Peyer's patch (tissue), 4 donors: ENCODE data around the gene RLF. TPM values are rescaled to one million over a fixed set of nuclear protein-coding genes. Genes with fewer than 3 reads are reported as not detected.

Experiments used
- DNase-seq, 3 donors: peaks; one replicate each; pipeline ENCODE4 v3.0.0-alpha.2; 2017 to 2019
- H3K27ac ChIP-seq, 4 donors: fragments of 200-600 bp; sonication (generic); one replicate each; pipeline ENCODE4 v1.5.1; 2016 to 2019
- H3K27me3 ChIP-seq, 2 donors: fragments of 200-600 bp; sonication (generic); one replicate each; pipeline ENCODE4 v1.5.1; 2019
- H3K36me3 ChIP-seq, 3 donors: fragments of 200-600 bp; sonication (generic); one replicate each; pipeline ENCODE4 v1.5.1; 2016 to 2019
- H3K4me1 ChIP-seq, 4 donors: fragments of 200-600 bp; sonication (generic); one replicate each; pipeline ENCODE4 v1.5.1; 2016 to 2019
- H3K4me3 ChIP-seq, 4 donors: fragments of 200-600 bp; sonication (generic); 1 replicate in 3 of 4; 2 replicates in 1 of 4; pipeline ENCODE4 v1.5.1; 2016 to 2019; ENCODE audit warnings: mild to moderate bottlenecking in 1 of 4
- H3K9me3 ChIP-seq, 4 donors: fragments of 200-600 bp; sonication (generic); one replicate each; pipeline ENCODE4 v1.5.1; 2016 to 2019; ENCODE audit warnings: mild to moderate bottlenecking in 1 of 4
- POLR2A ChIP-seq, 2 donors: fragments of 450-650 bp; IDR thresholded peaks; one replicate each; pipeline ENCODE4 v1.5.1; 2017; ENCODE audit warnings: antibody characterized with exemption in 2 of 2, mild to moderate bottlenecking in 2 of 2, moderate library complexity in 2 of 2
- total RNA-seq, 4 donors: library from RNA; depleted of rRNA; stranded (reverse); fragments of >200 nt; gene quantifications; one replicate each; pipeline ENCODE4 v1.1.0, GENCODE V29; 2016
- TF ChIP-seq, protein P1 (sequence below), 6 experiments: fragments of 450-650 bp in 4 of 6; fragments of 200-600 bp in 2 of 6; sonication (generic) in 1 of 6; IDR thresholded peaks; one replicate each; pipeline ENCODE4 v1.5.1; 2017 to 2019; ENCODE audit warnings: antibody characterized with exemption in 6 of 6, mild to moderate bottlenecking in 3 of 6, moderate library complexity in 1 of 6

RLF gene
- total RNA-seq, 4 donors from 2014 or later, result 10.5 to 15.8 (median 13.4) TPM

DNA sequence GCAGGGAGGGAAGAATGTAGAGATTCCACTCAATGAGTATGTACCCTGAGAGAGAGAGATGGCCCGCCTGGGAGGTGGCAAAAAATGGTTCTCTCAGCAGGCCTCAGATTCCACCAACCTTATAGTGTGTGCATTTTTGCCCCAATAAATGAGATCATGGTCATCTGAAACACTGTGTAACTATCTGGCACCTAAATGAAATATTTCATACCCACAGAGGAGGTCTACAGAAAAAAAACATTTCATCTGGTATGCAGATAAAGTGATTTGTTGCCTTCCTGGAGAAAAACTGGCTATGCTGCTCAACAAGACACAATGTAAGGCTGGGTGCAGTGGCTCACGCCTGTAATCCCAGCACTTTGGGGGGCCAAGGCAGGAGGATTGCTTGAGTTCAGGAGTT is 91.4 kb downstream of the RLF start:
- DNase-seq, result no peak
- no peaks in the 10 kb centered on the region for H3K9me3 ChIP-seq
- TF ChIP-seq, protein P1, sequence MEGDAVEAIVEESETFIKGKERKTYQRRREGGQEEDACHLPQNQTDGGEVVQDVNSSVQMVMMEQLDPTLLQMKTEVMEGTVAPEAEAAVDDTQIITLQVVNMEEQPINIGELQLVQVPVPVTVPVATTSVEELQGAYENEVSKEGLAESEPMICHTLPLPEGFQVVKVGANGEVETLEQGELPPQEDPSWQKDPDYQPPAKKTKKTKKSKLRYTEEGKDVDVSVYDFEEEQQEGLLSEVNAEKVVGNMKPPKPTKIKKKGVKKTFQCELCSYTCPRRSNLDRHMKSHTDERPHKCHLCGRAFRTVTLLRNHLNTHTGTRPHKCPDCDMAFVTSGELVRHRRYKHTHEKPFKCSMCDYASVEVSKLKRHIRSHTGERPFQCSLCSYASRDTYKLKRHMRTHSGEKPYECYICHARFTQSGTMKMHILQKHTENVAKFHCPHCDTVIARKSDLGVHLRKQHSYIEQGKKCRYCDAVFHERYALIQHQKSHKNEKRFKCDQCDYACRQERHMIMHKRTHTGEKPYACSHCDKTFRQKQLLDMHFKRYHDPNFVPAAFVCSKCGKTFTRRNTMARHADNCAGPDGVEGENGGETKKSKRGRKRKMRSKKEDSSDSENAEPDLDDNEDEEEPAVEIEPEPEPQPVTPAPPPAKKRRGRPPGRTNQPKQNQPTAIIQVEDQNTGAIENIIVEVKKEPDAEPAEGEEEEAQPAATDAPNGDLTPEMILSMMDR (IDR thresholded peaks at IDR 0.05), result no peak
- TF ChIP-seq POLR2A (IDR thresholded peaks at IDR 0.05), result no peak

GRCh38 chr1:40255231-40255630 is 94.0 kb downstream of the RLF start:
- TF ChIP-seq, protein P1 (IDR thresholded peaks at IDR 0.05), result no peak
- no peak for TF ChIP-seq POLR2A (IDR thresholded peaks at IDR 0.05)
- Histone ChIP-seq H3K27me3 (no peaks in the 10 kb centered on the region), H3K36me3 (no peaks in the 10 kb centered on the region), H3K9me3 (no peaks in the 10 kb centered on the region), H3K27ac (no peak overlapping the region), H3K4me1 (peaks cover 0 to 18% (median 2%) of the 10 kb centered on the region in 4 donors), H3K4me3 (no peak overlapping the region)
- DNase-seq, result no peak

More for the DNA sequence above, 91.4 kb downstream of the RLF start:
- Histone ChIP-seq H3K27me3 (no peaks in the 10 kb centered on the region), H3K27ac (no peak overlapping the region), H3K4me3 (no peak overlapping the region), H3K36me3 (no peaks in the 10 kb centered on the region), H3K4me1 (peaks cover 0 to 7% (median 0%) of the 10 kb centered on the region in 4 donors)

GRCh38 chr1:40256401-40257084 is 95.4 kb downstream of the RLF start:
- DNase-seq, result no peak
- Histone ChIP-seq H3K27ac (peak overlapping the region in 2 of 4 donors; percentile 94 to 96), H3K36me3 (peaks cover 0 to 10% (median 0%) of the 10 kb centered on the region in 3 donors), H3K4me1 (peaks cover 0 to 18% (median 2%) of the 10 kb centered on the region in 4 donors), H3K4me3 (peak overlapping the region in 3 of 4 donors; percentile 64 to 78 (median 67)), H3K27me3 (no peaks in the 10 kb centered on the region), H3K9me3 (no peaks in the 10 kb centered on the region)
- no peak for TF ChIP-seq POLR2A (IDR thresholded peaks at IDR 0.05)
- TF ChIP-seq, protein P1 (IDR thresholded peaks at IDR 0.05), result no peak

DNA sequence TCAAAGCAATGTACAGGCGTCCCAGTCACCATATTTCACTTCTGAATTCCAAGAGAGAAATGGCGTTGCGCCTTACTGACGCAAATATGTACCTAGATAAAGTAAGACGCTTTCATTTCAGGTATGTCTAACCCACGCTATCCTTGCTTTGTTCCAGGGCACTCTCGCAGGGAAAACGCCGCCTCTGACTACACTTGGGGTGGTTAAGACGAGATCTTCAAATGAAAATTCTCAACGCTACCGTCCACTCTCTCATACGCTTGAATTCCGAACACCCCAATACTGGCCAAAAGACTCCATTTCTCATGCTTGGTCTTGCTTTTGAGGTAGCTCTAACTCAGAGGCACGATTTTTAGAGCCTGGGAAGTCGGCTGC is 96.1 kb downstream of the RLF start:
- H3K27me3 ChIP-seq, result no peaks in the 10 kb centered on the region

DNA sequence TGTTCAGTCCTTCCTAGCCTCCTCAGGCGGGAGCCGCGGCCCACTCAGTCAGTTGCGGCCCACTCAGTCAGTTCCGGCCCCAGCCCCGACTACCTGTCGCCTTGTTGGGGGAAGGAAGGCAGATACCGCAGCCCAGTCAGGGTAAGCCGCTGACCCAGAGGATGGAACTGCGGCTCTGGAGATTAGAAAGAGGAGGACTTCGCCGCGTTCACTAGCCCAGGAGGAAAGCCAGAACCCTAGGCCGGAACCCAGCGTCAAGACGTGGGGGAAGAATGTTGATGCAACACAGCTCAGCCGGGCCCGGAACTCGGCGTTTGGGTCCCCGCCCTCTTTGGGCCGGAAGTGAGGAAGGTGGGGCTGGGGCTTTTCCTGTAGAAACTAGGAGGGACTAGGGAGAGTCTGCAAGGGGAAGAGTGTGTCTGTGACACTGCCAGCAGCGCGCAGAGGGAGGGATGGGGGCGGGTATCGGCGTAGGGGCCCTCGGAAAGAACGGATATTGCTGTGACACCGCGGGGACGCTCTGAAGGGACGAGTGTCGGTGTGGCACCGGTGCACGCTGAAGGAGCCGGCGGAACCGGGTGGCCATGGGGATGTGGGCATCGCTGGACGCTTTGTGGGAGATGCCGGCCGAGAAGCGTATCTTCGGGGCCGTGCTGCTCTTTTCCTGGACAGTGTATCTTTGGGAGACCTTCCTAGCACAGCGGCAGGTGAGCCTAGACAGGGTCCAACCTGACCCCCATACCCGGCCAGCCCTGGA is 96.7 kb downstream of the RLF start, which contains the start of gene ZMPSTE24:
TSS of gene ZMPSTE24 (plus strand) at position 549 of the 757 bp plus-strand sequence. CDS start at position 585, 36 bp downstream.
- H3K4me1 ChIP-seq, result peaks cover 0 to 18% (median 2%) of the 10 kb centered on the region in 4 donors
- H3K36me3 ChIP-seq, result peaks cover 0 to 23% (median 0%) of the 10 kb centered on the region in 3 donors
- TF ChIP-seq, protein P1 (IDR thresholded peaks at IDR 0.05), result no peak
- TF ChIP-seq POLR2A (IDR thresholded peaks at IDR 0.05), result peak; percentile 16 to 60
- H3K9me3 ChIP-seq, result no peaks in the 10 kb centered on the region
- peak within 1 kb of the TSS; percentile 88 to 97 (median 95) for H3K27ac ChIP-seq
- H3K4me3 ChIP-seq, result peak within 1 kb of the TSS; percentile 64 to 86 (median 72)
- no peaks in the 10 kb centered on the region for H3K27me3 ChIP-seq
- DNase-seq, result peak; percentile 90 to 97 (median 95)

More for the DNA sequence above, 96.1 kb downstream of the RLF start:
- Histone ChIP-seq H3K36me3 (peaks cover 0 to 17% (median 0%) of the 10 kb centered on the region in 3 donors), H3K4me3 (peak overlapping the region; percentile 64 to 86 (median 72)), H3K27ac (peak overlapping the region; percentile 88 to 97 (median 95)), H3K4me1 (peaks cover 0 to 18% (median 2%) of the 10 kb centered on the region in 4 donors), H3K9me3 (no peaks in the 10 kb centered on the region)
- peak in 1 of 3 donors; percentile 56 for DNase-seq
- no peak for TF ChIP-seq POLR2A (IDR thresholded peaks at IDR 0.05)
- TF ChIP-seq, protein P1 (IDR thresholded peaks at IDR 0.05), result no peak
